ENCODE results near the gene C4orf50.

Gene C4orf50

DNA sequence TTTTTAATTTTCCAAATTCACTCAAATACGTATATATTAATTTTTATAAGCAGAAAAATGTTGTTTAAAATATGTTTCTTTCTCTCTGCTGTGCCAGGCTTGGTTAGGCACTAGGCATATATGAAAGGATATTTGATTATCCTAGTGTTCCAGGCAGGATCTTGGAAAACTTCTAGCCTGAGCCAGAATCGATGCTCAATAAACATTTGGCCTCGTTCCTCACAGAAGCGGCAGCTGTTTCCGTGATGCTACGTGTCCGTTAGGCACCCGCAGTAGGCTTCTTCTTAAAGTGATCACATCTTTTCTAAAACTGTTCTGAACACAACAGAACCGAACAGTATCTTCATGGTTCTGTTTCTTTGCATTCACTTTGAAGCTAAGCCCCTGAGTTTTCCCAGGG lies 75.3 kb downstream of the C4orf50 start:
- H3K4me3 ChIP-seq (ENCODE audit: low read depth, low read length, poor library complexity, severe bottlenecking) = no peak overlapping the region
- no peak overlapping the region for H3K27ac ChIP-seq (ENCODE audit: low read depth, low read length, poor library complexity, severe bottlenecking)
- no peaks in the 10 kb centered on the region for H4K20me1 ChIP-seq (ENCODE audit: insufficient read depth, low read length)
- no peaks in the 10 kb centered on the region for H3K79me2 ChIP-seq (ENCODE audit: insufficient read depth, low read length)
- no peaks in the 10 kb centered on the region for H3K4me1 ChIP-seq (ENCODE audit: insufficient read depth, low read length, severe bottlenecking)
- H3F3A ChIP-seq (ENCODE audit: insufficient read depth, low read length) = no peaks in the 10 kb centered on the region
- no peaks in the 10 kb centered on the region for H3K36me3 ChIP-seq (ENCODE audit: insufficient read depth, low read length)
- H3K27me3 ChIP-seq (ENCODE audit: insufficient read depth, low read length) = no peaks in the 10 kb centered on the region
- no peak for TF ChIP-seq EZH2 (IDR thresholded peaks at IDR 0.05; ENCODE audit: borderline replicate concordance, low read length)
- H3K9me3 ChIP-seq (ENCODE audit: low read length) = no peaks in the 10 kb centered on the region
- no peak overlapping the region for H2AFZ ChIP-seq (ENCODE audit: low read length)
- no peaks in the 10 kb centered on the region for H3K9me2 ChIP-seq (ENCODE audit: low read depth, low read length)
- H3K9ac ChIP-seq (ENCODE audit: low read length) = no peak overlapping the region
- no peak overlapping the region for H3K4me2 ChIP-seq (ENCODE audit: low read length)

- H4K20me1 ChIP-seq (ENCODE audit: insufficient read depth, low read length) = no peaks in the 10 kb centered on the region
- no peak for TF ChIP-seq EZH2 (IDR thresholded peaks at IDR 0.05; ENCODE audit: borderline replicate concordance, low read length)
- no peak for TF ChIP-seq CTCF (IDR thresholded peaks at IDR 0.05; ENCODE audit: low read length)
- no peaks in the 10 kb centered on the region for H3K9me3 ChIP-seq (ENCODE audit: low read length)
- no peaks in the 10 kb centered on the region for H3K36me3 ChIP-seq (ENCODE audit: insufficient read depth, low read length)
- no peaks in the 10 kb centered on the region for H3K4me1 ChIP-seq (ENCODE audit: insufficient read depth, low read length, severe bottlenecking)
- no peak overlapping the region for H3K4me3 ChIP-seq (ENCODE audit: low read depth, low read length, poor library complexity, severe bottlenecking)
- H3K9me2 ChIP-seq (ENCODE audit: low read depth, low read length) = no peaks in the 10 kb centered on the region
- no peak overlapping the region for H2AFZ ChIP-seq (ENCODE audit: low read length)
- no peaks in the 10 kb centered on the region for H3K27me3 ChIP-seq (ENCODE audit: insufficient read depth, low read length)
- H3K9ac ChIP-seq (ENCODE audit: low read length) = no peak overlapping the region
- H3K4me2 ChIP-seq (ENCODE audit: low read length) = no peak overlapping the region
- no peak overlapping the region for H3K27ac ChIP-seq (ENCODE audit: low read depth, low read length, poor library complexity, severe bottlenecking)
- H3F3A ChIP-seq (ENCODE audit: insufficient read depth, low read length) = no peaks in the 10 kb centered on the region
- H3K79me2 ChIP-seq (ENCODE audit: insufficient read depth, low read length) = no peaks in the 10 kb centered on the region
Observed at GRCh38 chr4:5941601-5942000, 76.6 kb downstream of the C4orf50 start.

GRCh38 chr4:5940470-5941203 lies 77.6 kb downstream of the C4orf50 start:
- Histone ChIP-seq H3K4me3 (ENCODE audit: low read depth, low read length, poor library complexity, severe bottlenecking) (no peak overlapping the region), H3K36me3 (ENCODE audit: insufficient read depth, low read length) (no peaks in the 10 kb centered on the region), H3K9me3 (ENCODE audit: low read length) (no peaks in the 10 kb centered on the region), H4K20me1 (ENCODE audit: insufficient read depth, low read length) (no peaks in the 10 kb centered on the region), H2AFZ (ENCODE audit: low read length) (no peak overlapping the region), H3K9ac (ENCODE audit: low read length) (no peak overlapping the region), H3K4me2 (ENCODE audit: low read length) (no peak overlapping the region), H3F3A (ENCODE audit: insufficient read depth, low read length) (no peaks in the 10 kb centered on the region), H3K4me1 (ENCODE audit: insufficient read depth, low read length, severe bottlenecking) (no peaks in the 10 kb centered on the region), H3K27me3 (ENCODE audit: insufficient read depth, low read length) (no peaks in the 10 kb centered on the region), H3K27ac (ENCODE audit: low read depth, low read length, poor library complexity, severe bottlenecking) (no peak overlapping the region), H3K79me2 (ENCODE audit: insufficient read depth, low read length) (no peaks in the 10 kb centered on the region), H3K9me2 (ENCODE audit: low read depth, low read length) (no peaks in the 10 kb centered on the region)
- no peak for TF ChIP-seq EZH2 (IDR thresholded peaks at IDR 0.05; ENCODE audit: borderline replicate concordance, low read length)
- no peak for TF ChIP-seq CTCF (IDR thresholded peaks at IDR 0.05; ENCODE audit: low read length)

All from OCI-LY1 (cell line).